Esophagus muscularis mucosa (tissue), 3 donors: ENCODE results near the gene RAP2A.

Experiments used
- CTCF ChIP-seq, 3 experiments: fragments of 200-600 bp in 2 of 3; fragments of 450-650 bp in 1 of 3; sonication (generic) in 2 of 3; IDR thresholded peaks; one replicate each; pipeline ENCODE4 v1.5.1; 2017 to 2019; ENCODE audit warnings: antibody characterized with exemption in 3 of 3, mild to moderate bottlenecking in 2 of 3, moderate library complexity in 1 of 3
- POLR2AphosphoS5 ChIP-seq, 2 donors: sonication (generic); formaldehyde crosslinking; IDR thresholded peaks; one replicate each; pipeline ENCODE4 v1.6.1; 2017; ENCODE audit warnings: antibody characterized with exemption in 2 of 2

- TF ChIP-seq CTCF (IDR thresholded peaks at IDR 0.05): no peak
- no peak for TF ChIP-seq POLR2AphosphoS5 (IDR thresholded peaks at IDR 0.05)
Observed at GRCh38 chr13:97425590-97425989, 8.4 kb upstream of the RAP2A start.
